Gastroesophageal sphincter (tissue), 3 donors: ENCODE data around the gene GPHN.

Experiments used
- POLR2A ChIP-seq, 2 donors: fragments of 450-650 bp; IDR thresholded peaks; one replicate each; pipeline ENCODE4 v1.6.1; 2017; ENCODE audit warnings: antibody characterized with exemption in 2 of 2, mild to moderate bottlenecking in 2 of 2, moderate library complexity in 1 of 2
- TF ChIP-seq, protein P1 (sequence below), 4 experiments: fragments of 200-600 bp in 2 of 4; fragments of 450-650 bp in 2 of 4; sonication (generic) in 1 of 4; IDR thresholded peaks; one replicate each; pipeline ENCODE4 v1.5.1; 2017 to 2019; ENCODE audit warnings: antibody characterized with exemption in 4 of 4, mild to moderate bottlenecking in 2 of 4, moderate library complexity in 2 of 4

DNA sequence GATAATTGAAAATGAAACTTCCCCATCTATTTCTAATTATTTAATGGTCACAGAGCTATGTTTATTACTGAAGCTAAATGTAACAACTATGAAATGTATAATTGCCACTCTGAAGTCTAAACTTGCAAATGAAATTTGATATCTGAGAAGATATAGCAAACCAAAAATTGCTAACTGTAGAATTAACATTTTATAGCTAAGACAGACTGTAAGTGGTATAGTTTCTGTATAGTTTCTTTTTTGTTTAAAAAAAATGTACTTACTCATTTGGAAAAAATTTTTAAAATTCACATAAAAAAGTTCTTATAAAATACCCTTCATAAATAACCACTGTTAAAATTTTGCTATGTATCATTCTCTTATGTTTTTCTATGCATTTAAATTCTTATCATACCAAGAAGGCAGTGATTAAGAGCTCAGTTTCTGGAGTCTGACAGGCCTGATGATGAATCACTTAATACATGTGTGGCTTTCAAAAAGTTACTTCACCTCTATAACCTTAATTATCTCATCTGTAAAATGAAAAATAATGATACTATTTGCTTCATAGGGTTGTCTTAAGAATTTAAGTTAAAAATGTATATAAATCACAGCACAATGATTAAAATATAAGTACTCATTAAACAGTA, 466.6 kb downstream of the GPHN start:
- TF ChIP-seq, protein P1, sequence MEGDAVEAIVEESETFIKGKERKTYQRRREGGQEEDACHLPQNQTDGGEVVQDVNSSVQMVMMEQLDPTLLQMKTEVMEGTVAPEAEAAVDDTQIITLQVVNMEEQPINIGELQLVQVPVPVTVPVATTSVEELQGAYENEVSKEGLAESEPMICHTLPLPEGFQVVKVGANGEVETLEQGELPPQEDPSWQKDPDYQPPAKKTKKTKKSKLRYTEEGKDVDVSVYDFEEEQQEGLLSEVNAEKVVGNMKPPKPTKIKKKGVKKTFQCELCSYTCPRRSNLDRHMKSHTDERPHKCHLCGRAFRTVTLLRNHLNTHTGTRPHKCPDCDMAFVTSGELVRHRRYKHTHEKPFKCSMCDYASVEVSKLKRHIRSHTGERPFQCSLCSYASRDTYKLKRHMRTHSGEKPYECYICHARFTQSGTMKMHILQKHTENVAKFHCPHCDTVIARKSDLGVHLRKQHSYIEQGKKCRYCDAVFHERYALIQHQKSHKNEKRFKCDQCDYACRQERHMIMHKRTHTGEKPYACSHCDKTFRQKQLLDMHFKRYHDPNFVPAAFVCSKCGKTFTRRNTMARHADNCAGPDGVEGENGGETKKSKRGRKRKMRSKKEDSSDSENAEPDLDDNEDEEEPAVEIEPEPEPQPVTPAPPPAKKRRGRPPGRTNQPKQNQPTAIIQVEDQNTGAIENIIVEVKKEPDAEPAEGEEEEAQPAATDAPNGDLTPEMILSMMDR (IDR thresholded peaks at IDR 0.05), result no peak
- TF ChIP-seq POLR2A (IDR thresholded peaks at IDR 0.05), result no peak
